HepG2 (cell line): ENCODE data around the gene SERINC4. TPM values are rescaled to one million over a fixed set of nuclear protein-coding genes. Genes with fewer than 3 reads are reported as not detected.

Experiments
- ATAC-seq: fragments of 200-7000 bp; cut with Tn5 transposase; 3 replicates; pipeline ENCODE4 v1.9.1; 2020; ENCODE audit warnings: mild to moderate bottlenecking, moderate library complexity
- BruUV-seq: library from RNA; stranded (reverse); fragments of 400-500 nt; replicated peaks from 2 replicates; lab custom pipeline; 2021; lab: Mats Ljungman, UMichigan
- CTCF ChIA-PET: fragments of 300-600 bp; formaldehyde crosslinking; extraction: SDS; loops from one replicate; lab custom pipeline; 2021; ENCODE audit warnings: low total read pairs, inconsistent platforms, low intra/inter-chr PET ratio; lab: Yijun Ruan, JAX
- POLR2A ChIA-PET: fragments of 350-600 bp; sonication (Branson Sonifier 250); formaldehyde crosslinking; loops from one replicate; lab custom pipeline; 2020; ENCODE audit warnings: antibody characterized with exemption, inconsistent platforms; lab: Yijun Ruan, JAX
- DNase-seq: peaks from one replicate; pipeline ENCODE4 v3.0.0-alpha.2; 2015; ENCODE audit warnings: low spot score
- FAIRE-seq: peaks from 3 replicates; lab custom pipeline; 2011; peaks lifted over from hg19 to GRCh38; lab: Jason Lieb, UNC
- H2AFZ ChIP-seq: one replicate; pipeline ENCODE4 v1.6.1; 2011; ENCODE audit warnings: low read length, inconsistent platforms
- H3K27ac ChIP-seq: fragments of 300-600 bp; 3 replicates; pipeline ENCODE4 v1.8.0; 2011; ENCODE audit warnings: mixed run types, mild to moderate bottlenecking, mixed read lengths, low read length, inconsistent platforms; ENCODE audit not compliant: insufficient read depth; ENCODE audit errors: extremely low read length
- H3K27me3 ChIP-seq, 2 experiments: fragments of 200-600 bp in 1 of 2; 2 replicates in 1 of 2; 3 replicates in 1 of 2; pipeline versions ENCODE4 v1.6.0 to v1.8.0; 2011; ENCODE audit warnings: low read length in 2 of 2, mild to moderate bottlenecking in 2 of 2, moderate library complexity in 2 of 2, inconsistent platforms in 1 of 2; ENCODE audit not compliant: insufficient read depth in 2 of 2, control insufficient read depth in 1 of 2
- H3K36me3 ChIP-seq, 2 experiments: fragments of 200-600 bp in 1 of 2; replicated peaks in 1 of 2; 2 replicates in 1 of 2; 3 replicates in 1 of 2; pipeline versions ENCODE4 v1.5.1 to v1.8.0; 2011; ENCODE audit warnings: low read length in 2 of 2, inconsistent platforms in 1 of 2; ENCODE audit not compliant: insufficient read depth in 2 of 2, control insufficient read depth in 1 of 2
- H3K4me1 ChIP-seq: 2 replicates; pipeline ENCODE4 v1.5.1; 2012; ENCODE audit warnings: low read length, inconsistent platforms; ENCODE audit not compliant: insufficient read depth
- H3K4me2 ChIP-seq: 2 replicates; pipeline ENCODE4 v1.6.0; 2011; ENCODE audit warnings: low read depth, low read length, inconsistent platforms
- H3K4me3 ChIP-seq, 3 experiments: fragments of 200-600 bp in 1 of 3; sonication (generic), shearing (Covaris generic) in 1 of 3; replicated peaks in 1 of 3; 2 replicates each; pipeline ENCODE4 v1.5.1; 2011 to 2016; ENCODE audit warnings: low read length in 3 of 3, inconsistent platforms in 2 of 3, low read depth in 2 of 3, mild to moderate bottlenecking in 2 of 3, control low read depth in 1 of 3, mixed read lengths in 1 of 3; ENCODE audit not compliant: insufficient read depth in 1 of 3
- H3K79me2 ChIP-seq: one replicate; pipeline ENCODE4 v1.6.1; 2011; ENCODE audit warnings: low read length, inconsistent platforms; ENCODE audit not compliant: insufficient read depth
- H3K9ac ChIP-seq: 2 replicates; pipeline ENCODE4 v1.6.0; 2011; ENCODE audit warnings: mild to moderate bottlenecking, low read depth, low read length, inconsistent platforms; ENCODE audit not compliant: insufficient read depth
- H3K9me3 ChIP-seq: 2 replicates; pipeline ENCODE4 v1.5.1; 2012; ENCODE audit warnings: mild to moderate bottlenecking, low read length
- H4K20me1 ChIP-seq: 2 replicates; pipeline ENCODE4 v1.6.0; 2011; ENCODE audit warnings: inconsistent platforms, mild to moderate bottlenecking, low read length, moderate library complexity; ENCODE audit not compliant: insufficient read depth
- FOXM1 ChIP-seq: sonication (generic); formaldehyde crosslinking; IDR thresholded peaks from 2 replicates; pipeline ENCODE4 v1.5.0; 2020; ENCODE audit warnings: missing genetic modification reagents
- PAF1 ChIP-seq: IDR thresholded peaks from 2 replicates; pipeline ENCODE4 v1.6.1; 2016; ENCODE audit warnings: missing genetic modification reagents, missing compliant biosample characterization
- POLR2A ChIP-seq, 2 experiments: IDR thresholded peaks; 2 replicates each; pipeline ENCODE4 v1.6.1; 2011; ENCODE audit warnings: low read depth in 2 of 2, low read length in 2 of 2, mild to moderate bottlenecking in 1 of 2, moderate library complexity in 1 of 2; ENCODE audit not compliant: insufficient read depth in 1 of 2
- POLR2AphosphoS5 ChIP-seq: IDR thresholded peaks from 2 replicates; pipeline ENCODE4 v1.6.1; 2012; ENCODE audit warnings: low read depth, low read length
- POLR2G ChIP-seq: fragments of 200-400 bp; formaldehyde crosslinking; IDR thresholded peaks from 2 replicates; pipeline ENCODE4 v1.6.1; 2018; ENCODE audit warnings: mild to moderate bottlenecking, low read depth, low read length, moderate library complexity
- RBM22 ChIP-seq: fragments of 200-400 bp; formaldehyde crosslinking; optimal IDR thresholded peaks from 2 replicates; pipeline ENCODE3; 2017; ENCODE audit warnings: mild to moderate bottlenecking, low read length, moderate library complexity
- ZNF136 ChIP-seq: sonication (generic); formaldehyde crosslinking; IDR thresholded peaks from 2 replicates; pipeline ENCODE4 v1.8.1; 2022; ENCODE audit warnings: low read depth, mild to moderate bottlenecking, moderate library complexity, missing genetic modification reagents
- ZNF317 ChIP-seq: sonication (generic); formaldehyde crosslinking; IDR thresholded peaks from 2 replicates; pipeline ENCODE4 v1.5.0; 2020; ENCODE audit warnings: mild to moderate bottlenecking, missing genetic modification reagents
- WGBS: methylation state at CpG from one replicate; pipeline ENCODE4 v1.1.6; 2017; ENCODE audit warnings: low lambda C conversion rate; 5-methylcytosine and 5-hydroxymethylcytosine counted together
- in situ Hi-C: cut with HindIII; loops from 2 replicates; pipeline ENCODE4 v1.10.0; 2017; ENCODE audit warnings: low pct_unique_long_range_greater_than_20kb; ENCODE audit not compliant: extremely low pct_ligation_motif_present
- intact Hi-C: fragments of 100-400 bp; cut with micrococcal nuclease; formaldehyde crosslinking; loops from one replicate; pipeline ENCODE4 v1.10.0; 2022; ENCODE audit not compliant: unreplicated experiment
- polyA plus RNA-seq, 8 experiments: library from polyadenylated mRNA; depleted of rRNA in 3 of 8; stranded (reverse) in 7 of 8; unstranded in 1 of 8; fragments of >200 nt; fragmentation: Illumina TruSeq in 4 of 8; extraction: Trizol in 4 of 8; gene quantifications; 2 replicates each; pipeline versions ENCODE4 v1.2.1 to v1.2.3, GENCODE V29; 2011 to 2016; ENCODE audit warnings: low read depth in 4 of 8, missing spikeins in 1 of 8, mixed read lengths in 1 of 8; ENCODE audit not compliant: insufficient read depth in 1 of 8
- total RNA-seq, 5 experiments: library from RNA; depleted of rRNA; stranded (reverse); fragments of >200 nt; fragmentation: Illumina TruSeq; extraction: Trizol; gene quantifications; 2 replicates each; pipeline ENCODE4 v1.2.3, GENCODE V29; 2016; ENCODE audit warnings: low read depth in 1 of 5

The SERINC4 gene
- total and polyA plus RNA-seq, 2 of the 13 experiments (the other 11 are each of a cell fraction or from before 2014, with no cell fraction given) = not detected

DNA sequence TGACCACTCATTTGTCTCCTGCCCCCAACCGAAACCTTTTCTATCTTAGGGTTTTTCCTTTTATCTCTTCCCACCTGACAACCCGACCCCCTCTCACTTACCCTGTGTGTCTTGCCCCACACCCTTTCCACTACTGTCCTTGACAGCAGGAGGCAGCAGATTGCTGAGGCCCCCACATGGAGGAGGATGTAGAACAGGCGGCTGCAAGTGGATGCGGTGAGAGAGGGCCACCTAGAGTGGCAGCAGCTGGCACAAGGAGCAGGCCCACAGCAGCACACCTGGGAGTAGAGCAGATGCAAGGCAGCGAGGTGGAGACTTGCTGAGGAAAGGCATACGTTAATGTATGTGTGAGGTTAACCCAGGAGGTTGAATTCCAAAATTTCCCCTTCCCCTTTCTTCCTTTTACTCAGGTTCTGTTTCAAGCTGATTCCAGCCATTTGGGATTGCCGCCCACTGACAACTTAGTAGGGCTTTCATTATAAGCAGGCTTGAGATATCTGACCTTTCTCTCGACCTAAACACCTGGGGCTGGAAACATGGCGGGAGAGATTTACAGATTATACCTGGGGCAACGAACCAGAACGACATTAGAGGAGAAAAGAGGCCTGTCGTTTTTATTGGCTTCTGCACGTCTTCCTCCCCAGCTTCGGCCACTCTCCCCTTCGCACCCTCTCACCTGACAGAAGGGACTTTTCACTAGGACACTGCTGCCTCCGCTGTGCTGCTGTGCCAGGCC lies 643 bp downstream of the SERINC4 start:
- Histone ChIP-seq H4K20me1 (peaks cover 15% of the 10 kb centered on the region), H2AFZ (no peak overlapping the region), H3K36me3 (peaks cover 6 to 28% of the 10 kb centered on the region in 2 experiments), H3K4me3 (no peak overlapping the region), H3K9ac (no peak overlapping the region), H3K27me3 (no peaks in the 10 kb centered on the region; a peak in 1 of 5 replicates), H3K9me3 (no peaks in the 10 kb centered on the region), H3K4me2 (no peak overlapping the region), H3K79me2 (peaks cover 19% of the 10 kb centered on the region), H3K4me1 (peaks cover 60% of the 10 kb centered on the region), H3K27ac (peak overlapping the region; percentile 71)
- 95% methylated on average over 16 of the region's 16 CpGs for WGBS
- in situ Hi-C loops = no loop called here
- ATAC-seq = peak; percentile 13
- no TSS peak for BruUV-seq
- intact Hi-C loops = no loop called here
- no peak for DNase-seq
- ChIA-PET CTCF (no interaction called here), POLR2A (interaction anchor here (3.4 to 5.2 kb wide), 2 partner anchors 23 to 25 kb away, joined by 10 to 34 read pairs; partner anchors contain the start of genes ELL3 and MFAP1)
- FAIRE-seq = no peak
- TF ChIP-seq FOXM1 (no peak), POLR2G (peak; percentile 53; the same call in 1 of the 2 replicates)

DNA sequence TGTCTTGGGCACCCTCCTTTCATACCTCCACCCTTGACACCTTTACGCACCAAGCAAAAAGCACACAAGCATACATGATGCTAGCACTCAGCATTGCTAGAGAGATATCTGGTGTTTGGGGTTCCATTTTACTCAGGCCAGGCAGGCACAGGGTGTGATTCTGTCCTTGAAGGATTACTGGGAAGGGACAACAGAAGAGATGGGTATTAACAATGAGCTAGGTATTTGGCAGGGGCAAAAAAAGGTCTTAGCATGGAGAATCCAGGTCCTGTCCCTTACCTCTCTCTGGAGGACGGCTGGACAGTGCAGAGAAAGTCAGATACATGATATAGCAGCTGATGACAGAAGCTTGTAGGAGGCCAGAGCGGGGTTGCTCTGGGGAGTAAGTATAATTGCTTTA lies 3.5 kb downstream of the SERINC4 start:
- H2AFZ ChIP-seq = no peak overlapping the region
- no peak overlapping the region for H3K4me3 ChIP-seq
- peaks cover 8 to 35% of the 10 kb centered on the region in 2 experiments for H3K36me3 ChIP-seq
- no peaks in the 10 kb centered on the region for H3K9me3 ChIP-seq
- in situ Hi-C loops = no loop called here
- H4K20me1 ChIP-seq = peaks cover 28% of the 10 kb centered on the region
- no peak for FAIRE-seq
- H3K9ac ChIP-seq = no peak overlapping the region
- intact Hi-C loops = no loop called here
- BruUV-seq = no TSS peak
- H3K27ac ChIP-seq = no peak overlapping the region
- POLR2A ChIA-PET = interaction anchor here (0.8 to 5.2 kb wide), 3 partner anchors 9 to 28 kb away, joined by 3 to 34 read pairs (median 10); partner anchors contain the start of genes ELL3 and MFAP1
- no peak for DNase-seq
- peaks cover 37% of the 10 kb centered on the region for H3K79me2 ChIP-seq
- H3K27me3 ChIP-seq = no peaks in the 10 kb centered on the region; a peak in 1 of 5 replicates
- no peak for ATAC-seq
- peak; percentile 42 for TF ChIP-seq POLR2AphosphoS5
- 0 out of 2 replicates have a peak, but pooled peaks have one; percentile 10 for TF ChIP-seq PAF1 (CRISPR knock-in tag)
- TF ChIP-seq RBM22 = peak; percentile 87
- TF ChIP-seq ZNF317 (CRISPR knock-in tag) = no peak
- TF ChIP-seq ZNF136 (CRISPR knock-in tag) = no peak
- TF ChIP-seq POLR2A (IDR thresholded peaks at IDR 0.05; ENCODE audit: insufficient read depth in 1 of 2, low read depth in 2 of 2, low read length in 2 of 2) = peak in 1 of 2 experiments; percentile 43; a peak in 1 of 4 replicates
- H3K4me2 ChIP-seq = no peak overlapping the region
- H3K4me1 ChIP-seq = peaks cover 70% of the 10 kb centered on the region
- CTCF ChIA-PET = no interaction called here
- WGBS = 89% methylated on average over 3 of the region's 3 CpGs
